ENCODE measurements around the gene SPOCK1.

The SPOCK1 gene

DNA sequence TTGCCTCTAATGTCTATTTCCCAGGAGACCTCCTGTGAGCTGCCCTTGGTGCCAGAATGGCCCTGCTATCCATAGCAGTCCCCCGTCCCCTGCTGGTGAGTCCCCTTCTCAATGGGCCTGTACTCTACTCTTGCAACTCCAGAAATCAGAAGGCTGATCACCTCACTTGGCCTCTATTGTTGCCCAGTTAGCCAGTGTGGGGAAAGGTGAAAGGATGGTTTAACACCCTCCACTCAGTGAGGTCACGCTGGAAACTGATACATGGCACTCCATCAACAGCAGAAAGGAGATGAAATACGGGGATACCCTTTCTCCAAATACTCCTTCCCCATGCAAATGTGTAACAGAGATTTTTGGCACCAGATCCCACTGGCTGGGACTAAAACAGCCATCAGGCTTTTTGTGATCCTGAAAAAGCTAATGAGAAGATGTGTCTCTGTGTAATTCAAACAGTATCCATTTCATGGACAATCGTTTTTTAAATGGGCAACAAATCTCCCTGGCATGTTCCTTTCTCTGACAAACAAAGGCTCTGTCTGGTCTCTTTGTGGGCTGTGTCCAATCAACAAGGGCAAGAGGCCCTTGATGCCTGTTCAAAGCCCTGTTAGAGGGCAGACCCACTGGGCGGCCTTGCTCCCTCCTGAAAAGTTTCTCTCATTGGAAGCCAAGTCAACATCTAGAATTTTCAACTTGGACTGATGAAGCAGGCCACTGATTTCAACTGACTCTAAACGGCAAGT, 343.7 kb downstream of the SPOCK1 start:
- no peak for DNase-seq (ENCODE audit: low read depth in 2 of 2)

DNA sequence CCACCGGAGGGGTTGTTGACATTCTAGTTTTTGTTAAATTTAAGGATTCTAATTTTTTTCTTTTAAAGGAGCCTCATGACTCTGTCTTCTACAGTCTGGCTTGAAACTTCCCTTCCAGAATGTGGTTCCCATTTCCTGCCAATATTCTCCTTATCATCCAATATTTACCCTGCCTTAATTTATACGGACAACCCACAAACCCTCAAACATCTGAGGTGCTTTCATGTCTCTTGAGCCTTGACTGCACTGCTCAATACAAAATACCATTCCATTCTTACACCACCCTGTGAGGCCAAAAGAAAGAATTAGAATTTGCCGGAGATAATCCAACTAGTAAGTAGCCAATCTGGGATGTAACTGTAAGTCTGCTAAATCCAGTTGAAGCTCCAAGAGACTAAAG, 346.5 kb downstream of the SPOCK1 start:
- DNase-seq (ENCODE audit: low read depth in 2 of 2): no peak

DNA sequence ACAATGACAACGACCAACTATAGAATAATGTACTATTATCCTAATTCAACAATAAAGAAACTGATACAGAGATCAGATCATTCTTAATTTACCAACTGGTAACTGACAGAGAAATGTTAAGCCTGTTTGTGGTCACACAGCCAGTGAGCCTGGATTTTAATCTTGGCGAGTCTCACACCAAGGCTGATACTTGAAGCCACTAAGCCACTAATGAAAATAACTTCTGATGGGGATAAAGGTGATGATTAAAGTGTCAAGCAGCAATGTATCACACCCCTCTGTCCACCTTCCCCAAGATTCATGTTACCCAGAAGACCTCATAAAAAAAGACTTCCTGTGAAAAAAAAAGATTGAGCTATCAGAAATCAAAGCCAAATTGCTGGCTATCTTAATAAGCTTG, 350.5 kb downstream of the SPOCK1 start:
- DNase-seq (ENCODE audit: low read depth in 2 of 2): no peak

DNA sequence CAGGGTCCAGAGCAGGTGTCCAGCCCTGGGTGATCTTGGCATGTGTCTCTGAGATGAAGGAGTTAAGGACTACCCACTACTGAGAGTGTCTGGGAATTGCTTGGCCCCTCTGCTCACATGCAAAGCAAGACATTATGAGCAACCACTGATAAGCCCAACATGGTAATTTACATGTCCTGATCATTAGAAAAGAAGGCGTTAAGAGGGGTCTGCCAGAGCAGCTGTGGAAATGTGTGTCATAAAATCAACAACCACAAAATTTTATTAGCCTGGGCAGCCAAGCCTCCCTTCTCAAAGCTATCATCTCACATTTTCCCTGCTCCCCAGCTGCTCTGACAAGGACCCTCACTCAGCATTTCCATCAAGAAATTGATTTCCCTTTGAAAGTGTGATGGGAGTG, 351.0 kb downstream of the SPOCK1 start:
- DNase-seq (ENCODE audit: low read depth in 2 of 2): no peak

DNA sequence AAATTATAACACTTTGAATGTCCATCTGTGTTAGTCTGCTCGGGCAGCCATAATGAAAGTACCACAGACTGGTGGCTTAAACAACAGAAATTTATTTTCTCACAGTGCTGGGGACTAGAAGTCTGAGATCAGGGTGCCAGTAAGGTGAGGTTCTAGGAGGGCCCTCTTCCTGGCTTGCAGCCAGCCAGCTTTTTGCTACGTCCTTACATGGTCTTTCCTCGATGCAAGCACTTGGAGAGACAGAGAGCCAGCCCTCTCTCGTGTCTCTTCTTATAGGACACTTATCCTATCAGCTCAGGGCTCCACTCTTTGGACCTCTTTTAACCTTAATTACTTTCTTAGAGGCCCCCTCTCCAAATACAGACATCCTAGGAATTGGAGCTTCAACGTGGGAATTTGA, 351.8 kb downstream of the SPOCK1 start:
- DNase-seq (ENCODE audit: low read depth in 2 of 2): no peak

DNA sequence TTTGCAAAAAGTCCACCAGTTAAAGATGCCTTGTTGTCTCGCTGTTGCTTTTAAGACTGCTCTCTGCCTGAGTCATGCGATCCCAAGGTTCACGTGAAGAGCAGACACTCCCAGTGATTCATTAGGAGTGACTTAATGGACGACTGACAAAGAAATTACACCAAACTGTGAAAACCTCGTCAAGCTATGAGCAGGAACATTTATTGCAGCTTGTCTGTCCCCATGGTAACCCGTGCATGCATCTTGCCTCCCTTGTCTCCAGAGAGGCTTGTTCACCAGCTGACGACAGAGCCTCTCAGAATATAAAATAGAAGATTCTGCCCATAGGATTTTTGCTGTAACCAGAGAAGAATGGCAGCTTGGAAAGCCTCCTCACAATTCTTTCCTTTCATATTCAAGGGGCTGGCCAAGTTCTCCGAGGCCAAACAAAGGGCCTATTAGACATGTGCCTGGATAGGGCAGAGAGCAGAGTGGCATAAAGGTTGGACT, 352.7 kb downstream of the SPOCK1 start:
- no peak for DNase-seq (ENCODE audit: low read depth in 2 of 2)

DNA sequence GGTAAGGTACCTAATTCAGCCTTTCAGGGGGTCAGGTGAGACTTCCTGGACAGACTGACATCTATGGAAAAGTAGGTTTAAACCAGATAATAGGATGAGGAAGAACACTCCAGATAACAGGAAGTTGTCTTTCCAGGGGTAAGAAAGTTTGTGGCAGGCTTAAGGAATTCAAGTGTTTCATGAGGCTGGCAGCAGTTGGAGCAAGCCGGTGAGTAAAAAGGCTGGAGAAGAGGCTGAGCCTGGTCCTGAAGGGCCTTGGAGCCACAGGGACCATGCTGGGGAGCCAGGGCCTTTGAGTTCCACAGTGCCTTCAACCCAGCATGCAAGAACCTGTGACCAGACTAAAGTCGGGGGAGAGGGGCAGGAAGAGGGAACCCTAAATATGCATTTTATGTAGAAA, 353.4 kb downstream of the SPOCK1 start:
- no peak for DNase-seq (ENCODE audit: low read depth in 2 of 2)

DNA sequence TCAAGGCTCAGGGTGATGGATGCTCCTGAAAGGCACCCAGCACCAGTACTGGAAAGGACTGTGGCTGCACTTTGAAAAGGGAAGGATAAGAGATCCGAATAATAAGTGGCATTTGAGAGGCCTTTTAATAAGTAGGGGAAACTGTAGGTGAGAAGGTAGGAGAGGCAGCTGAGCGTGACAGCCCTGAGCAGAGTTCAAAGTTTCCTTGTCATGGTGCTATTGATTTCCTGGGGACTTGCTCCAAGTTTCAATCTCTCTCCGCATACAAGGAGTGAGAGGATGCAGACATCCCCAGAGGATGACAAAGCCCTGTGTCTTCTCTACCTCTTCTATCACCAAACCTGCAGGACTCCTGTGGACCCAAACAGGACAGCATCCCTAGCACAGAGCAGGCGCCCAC, 354.5 kb downstream of the SPOCK1 start:
- DNase-seq (ENCODE audit: low read depth in 2 of 2): no peak

DNA sequence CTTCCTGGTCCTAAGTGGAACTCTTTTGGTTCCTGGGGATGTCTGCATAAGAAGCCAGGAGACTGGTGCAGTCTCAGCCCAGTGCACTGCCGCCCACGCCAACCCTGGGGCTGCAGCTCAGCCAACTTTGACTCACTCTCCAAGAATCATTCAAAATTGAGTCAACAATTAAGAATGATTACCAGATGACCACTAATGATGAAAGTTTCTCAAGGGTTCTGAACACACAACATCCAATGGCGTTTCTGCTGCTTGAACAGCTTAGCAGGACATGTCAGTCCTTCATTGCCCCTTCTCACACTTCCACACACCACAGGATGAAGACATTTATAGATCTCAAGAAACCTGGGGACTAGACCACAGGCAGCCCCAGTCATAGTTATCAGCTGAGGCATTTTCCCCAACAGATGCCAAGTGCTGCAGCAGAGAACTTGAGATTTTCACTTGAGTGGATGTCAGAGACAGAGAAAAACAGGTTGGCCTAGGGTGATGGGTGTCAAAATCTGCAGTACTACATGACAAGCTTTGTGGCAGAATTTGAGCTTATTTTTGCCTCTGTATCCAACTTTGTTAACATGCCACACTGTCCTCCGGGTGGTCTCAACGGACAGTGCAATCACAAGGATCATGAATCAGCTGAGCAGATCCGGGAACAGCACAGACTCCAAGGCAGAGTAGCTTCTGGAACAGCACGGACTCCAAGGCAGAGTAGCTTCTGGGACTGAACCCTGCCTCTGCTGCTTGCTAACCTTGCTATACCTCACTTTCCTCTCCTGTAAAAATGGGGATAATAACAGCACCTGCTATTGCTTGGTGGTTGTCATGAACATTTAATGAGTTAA, 356.1 kb downstream of the SPOCK1 start:
- no peak for DNase-seq (ENCODE audit: low read depth in 2 of 2)

DNA sequence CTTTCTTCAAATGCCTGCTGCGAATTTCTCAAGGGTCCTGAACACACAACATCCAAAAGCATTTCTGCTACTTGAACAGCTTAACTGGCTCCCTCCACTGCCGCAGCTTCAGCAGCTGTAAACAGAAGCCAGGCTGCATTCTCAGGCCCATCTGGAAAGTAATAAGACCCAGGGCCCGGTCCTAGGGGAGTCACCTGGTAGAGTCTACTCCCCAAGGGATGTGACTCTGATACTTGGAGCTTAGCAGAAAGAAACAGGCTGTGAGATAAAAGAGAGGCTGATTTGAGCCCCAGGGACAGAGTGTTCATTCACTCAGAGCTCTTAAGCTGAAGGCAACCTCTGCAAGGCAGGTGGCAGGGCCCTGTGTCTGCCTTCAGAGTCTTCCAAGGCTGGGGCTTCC, 356.8 kb downstream of the SPOCK1 start:
- DNase-seq (ENCODE audit: low read depth in 2 of 2): no peak

DNA sequence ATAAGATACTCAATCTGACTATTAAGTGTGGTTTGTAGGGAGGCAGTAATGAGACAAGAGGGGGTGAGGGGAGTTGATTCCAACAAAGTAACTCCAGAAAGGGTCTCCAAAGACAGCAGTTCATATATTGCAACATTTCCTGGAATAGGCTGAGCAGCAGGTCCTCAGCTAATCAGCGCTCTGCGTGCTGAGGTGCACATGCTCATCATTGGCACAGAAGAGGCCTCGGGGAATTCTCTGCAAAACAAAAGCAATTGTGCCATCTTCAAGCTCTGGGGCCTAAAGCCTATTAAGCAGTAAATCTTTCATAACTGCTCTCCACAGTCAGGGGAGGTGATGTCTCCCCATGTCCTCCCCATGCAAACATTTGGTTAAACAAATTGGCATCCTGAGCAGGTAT, 357.3 kb downstream of the SPOCK1 start:
- no peak for DNase-seq (ENCODE audit: low read depth in 2 of 2)

DNA sequence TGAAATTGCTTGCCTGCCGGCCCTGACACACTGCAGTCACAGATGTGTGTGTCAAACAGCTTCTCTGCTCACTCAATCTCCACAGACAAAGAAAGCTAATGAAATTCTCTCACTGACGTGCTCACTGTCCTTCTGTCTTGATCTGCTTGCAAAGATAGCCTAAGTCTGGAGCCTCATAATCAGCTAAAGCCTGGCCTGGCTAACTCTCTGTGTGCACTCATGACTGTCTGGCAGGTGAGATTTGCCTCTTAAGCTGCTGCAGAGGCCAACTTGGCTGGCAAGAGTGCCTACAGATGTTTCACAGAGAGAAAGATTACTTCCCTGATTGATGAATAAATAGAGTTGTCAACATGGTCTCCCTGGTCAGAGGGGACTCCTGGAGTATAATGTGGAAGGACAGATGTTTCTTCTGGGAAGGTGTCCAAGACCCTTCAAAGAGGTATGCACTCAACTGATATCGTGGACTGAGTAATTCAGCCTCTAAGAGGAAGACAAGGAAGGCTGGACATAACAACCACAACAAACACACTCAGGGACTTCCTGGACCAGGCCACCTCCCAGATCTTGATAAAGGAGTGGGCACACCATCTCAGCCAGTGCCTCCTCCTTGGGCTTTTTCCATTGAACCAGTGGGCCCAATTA, 362.0 kb downstream of the SPOCK1 start:
- DNase-seq (ENCODE audit: low read depth in 2 of 2): no peak

DNA sequence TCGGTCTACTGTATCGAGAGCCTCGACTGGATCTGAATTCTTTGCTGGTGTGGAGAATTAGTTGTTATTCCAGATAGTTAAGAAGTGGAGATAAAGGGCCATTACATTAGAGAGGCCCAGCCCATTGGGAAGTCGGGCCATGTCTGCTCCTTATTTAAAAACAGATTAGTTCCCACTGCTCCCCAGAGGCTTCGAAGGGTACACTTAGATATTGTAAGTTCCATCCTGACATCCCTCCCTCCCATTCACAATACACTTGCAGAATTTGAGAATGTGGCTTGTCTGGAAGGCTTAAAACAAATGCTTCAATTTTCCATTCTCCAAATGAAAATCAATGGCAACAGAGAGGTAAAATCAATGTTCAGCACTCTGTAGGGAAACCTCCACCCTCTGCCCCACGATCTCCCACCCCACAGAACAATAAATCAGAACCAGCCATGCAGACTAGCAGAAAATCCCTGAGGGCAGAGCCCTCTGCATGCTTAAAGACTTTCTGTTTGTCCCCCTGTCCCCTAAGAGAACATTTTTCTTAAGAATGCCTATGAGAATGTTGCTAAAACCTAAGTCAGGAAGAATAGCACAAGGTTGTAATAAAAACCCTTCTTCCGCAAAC, 364.1 kb downstream of the SPOCK1 start:
- no peak for DNase-seq (ENCODE audit: low read depth in 2 of 2)

DNA sequence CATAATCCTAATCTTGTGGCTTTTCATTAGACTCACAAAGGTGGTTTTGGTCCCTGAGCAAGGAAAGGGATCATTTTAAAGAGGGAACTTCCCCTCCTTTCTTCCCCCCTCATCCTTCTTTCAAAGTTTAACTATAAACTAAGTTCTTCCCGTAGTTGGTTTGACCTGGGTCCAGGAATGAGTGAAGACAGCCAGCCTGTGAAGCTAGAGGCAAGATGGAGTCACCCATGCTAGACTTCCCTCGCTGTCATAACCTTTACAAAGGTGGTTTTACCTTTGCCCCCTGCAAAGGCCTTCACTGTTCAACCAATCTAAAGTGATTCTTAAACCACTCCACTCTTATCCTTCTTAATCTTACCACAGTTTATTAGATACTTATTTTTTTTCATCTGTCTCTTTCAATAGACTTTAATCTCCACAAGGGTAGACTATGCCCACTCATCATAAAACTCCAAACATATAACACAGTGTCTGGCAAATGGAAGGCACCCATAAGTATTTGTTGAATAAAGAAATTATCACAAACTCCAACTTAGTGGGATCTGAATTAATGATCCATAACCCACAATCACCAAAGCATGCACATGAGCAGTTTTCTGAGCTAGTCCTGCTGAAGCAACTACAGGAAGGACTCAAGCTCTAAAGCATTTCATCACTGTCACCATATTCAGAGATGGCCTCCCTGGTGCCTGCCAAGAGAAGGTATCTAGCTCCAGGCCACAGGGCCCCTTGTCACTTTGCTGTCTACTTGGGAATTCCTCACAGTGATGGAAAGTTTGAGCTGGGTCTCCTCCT, 369.0 kb downstream of the SPOCK1 start:
- DNase-seq (ENCODE audit: low read depth in 2 of 2): no peak

DNA sequence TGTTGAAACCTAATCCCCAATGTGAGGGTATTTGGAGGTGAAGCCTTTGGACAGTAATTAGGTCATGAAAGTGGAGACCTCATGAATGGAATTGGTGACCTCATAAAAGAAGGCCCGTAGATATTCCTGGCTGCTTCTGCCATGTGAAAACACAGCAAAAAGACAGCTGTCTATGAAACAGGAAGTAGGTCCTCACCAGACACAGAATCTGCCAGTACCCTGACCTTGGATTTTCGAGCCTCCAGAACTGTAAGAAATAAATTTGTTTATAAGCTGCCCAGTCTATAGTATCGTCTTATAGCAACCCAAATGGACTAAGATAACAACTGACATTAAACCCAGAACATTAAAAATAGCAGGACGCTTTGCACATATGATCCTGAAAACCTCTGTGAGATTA, 371.1 kb downstream of the SPOCK1 start:
- DNase-seq (ENCODE audit: low read depth in 2 of 2): no peak

DNA sequence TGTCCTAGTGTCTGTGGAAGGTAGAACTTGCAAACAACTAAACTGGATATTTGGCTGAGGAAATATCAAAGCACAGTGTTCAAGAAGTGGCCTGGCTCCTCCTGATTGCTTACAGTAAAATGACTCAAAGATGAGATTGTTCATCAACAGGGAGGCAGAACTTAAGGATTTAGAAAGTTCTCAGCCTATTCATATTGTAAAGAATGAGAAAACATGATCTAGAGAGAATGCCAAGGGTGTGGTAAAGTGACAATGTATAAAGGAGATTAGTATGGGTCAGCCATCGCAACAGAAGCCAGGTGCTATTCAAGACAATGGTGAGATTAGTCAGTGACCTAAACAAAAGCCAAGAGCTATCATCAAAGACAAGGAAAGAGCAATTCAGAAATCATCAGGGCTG, 372.3 kb downstream of the SPOCK1 start:
- no peak for DNase-seq (ENCODE audit: low read depth in 2 of 2)

DNA sequence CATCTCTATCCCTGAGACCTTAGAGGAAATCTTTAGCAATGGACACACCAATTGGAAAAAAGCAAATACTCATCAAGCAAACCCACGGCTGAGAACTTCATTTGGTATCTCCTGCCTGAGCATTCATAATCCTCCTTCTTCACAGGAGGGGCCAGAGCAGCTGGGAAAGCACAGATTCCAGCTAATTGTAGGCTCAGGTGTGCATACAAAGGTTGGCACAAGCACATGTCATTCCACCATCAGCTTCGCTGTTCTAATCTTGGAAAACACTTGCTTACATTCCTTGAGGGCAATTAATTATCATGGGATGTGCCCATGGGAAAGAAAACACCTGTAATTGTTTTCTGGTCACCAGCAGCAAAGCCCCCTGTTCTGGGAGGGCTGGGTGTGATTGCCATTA, 376.6 kb downstream of the SPOCK1 start:
- DNase-seq (ENCODE audit: low read depth in 2 of 2): no peak

DNA sequence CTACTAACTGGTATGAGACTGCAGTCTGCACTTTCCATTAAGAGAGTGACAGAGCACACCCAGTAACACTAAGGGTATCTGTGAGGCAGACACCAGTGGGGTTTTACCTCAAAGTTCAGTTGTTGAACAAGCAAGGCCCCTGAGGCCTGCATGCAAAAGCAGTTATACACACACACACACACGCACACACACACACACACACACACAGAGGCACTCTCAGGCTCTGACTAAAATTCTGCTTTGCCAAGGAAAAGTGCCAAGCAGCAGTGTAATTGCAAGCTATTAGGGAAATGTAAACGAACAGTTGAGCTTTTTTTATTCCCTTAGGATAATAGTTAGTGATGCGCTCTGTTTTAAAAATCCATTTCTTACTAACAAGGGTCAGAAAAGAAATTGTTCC, 377.1 kb downstream of the SPOCK1 start:
- no peak for DNase-seq (ENCODE audit: low read depth in 2 of 2)

DNA sequence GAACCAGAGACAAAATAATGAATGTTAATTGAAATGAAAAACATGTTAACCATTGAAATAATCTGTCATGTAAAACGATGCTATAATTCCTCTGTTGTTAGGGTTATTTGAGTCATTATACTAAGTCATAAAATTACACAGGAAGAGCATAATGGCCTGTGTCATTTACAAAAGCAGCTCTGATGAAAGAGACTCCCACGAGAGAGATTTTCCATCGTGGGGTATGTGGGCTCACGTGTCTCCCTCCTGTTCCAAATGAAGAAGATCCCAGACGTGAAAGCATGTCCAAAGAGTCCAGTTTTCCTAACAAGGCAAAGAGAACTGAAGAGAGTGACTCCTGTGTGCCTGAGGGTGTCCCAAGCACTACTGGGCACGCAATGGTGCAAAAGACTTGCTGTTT, 379.8 kb downstream of the SPOCK1 start:
- no peak for DNase-seq (ENCODE audit: low read depth in 2 of 2)

DNA sequence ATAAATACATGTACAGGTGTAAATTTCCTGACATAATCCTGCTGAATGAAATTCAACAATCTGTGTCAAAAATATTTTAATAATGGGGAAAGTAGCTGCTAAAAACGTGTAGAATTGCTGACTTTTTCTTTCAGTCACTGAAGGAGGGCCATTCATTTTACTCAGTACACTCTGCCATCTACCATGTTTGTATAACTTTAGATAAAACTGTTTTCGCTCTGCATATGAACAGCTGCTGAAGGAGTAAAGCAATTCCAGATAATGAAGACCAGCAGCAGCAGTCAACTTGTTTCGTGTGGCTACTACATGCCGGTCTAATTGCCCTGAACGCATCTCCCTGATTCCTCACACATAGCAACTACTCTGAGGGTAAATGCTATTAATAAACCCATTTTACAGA, 380.5 kb downstream of the SPOCK1 start:
- DNase-seq (ENCODE audit: low read depth in 2 of 2): no peak

DNA sequence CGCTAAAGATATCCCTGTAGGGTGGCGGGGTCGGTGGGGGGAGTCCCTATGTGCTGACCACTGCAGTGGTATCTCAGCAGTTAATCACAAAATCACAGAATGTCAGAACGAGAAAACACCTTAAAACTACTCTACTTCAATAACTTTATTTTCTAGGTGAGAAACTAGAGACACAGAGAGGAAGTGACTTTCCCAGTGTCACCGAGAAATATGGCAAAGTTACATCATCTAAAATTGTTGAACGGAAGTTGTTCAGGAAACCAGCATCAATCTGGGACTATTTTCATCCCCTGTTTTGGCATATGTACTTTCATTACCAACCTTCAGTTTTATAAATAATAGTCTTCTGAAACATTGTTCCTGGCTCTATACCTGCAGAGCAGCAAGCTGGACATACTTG, 384.0 kb downstream of the SPOCK1 start:
- no peak for DNase-seq (ENCODE audit: low read depth in 2 of 2)

DNA sequence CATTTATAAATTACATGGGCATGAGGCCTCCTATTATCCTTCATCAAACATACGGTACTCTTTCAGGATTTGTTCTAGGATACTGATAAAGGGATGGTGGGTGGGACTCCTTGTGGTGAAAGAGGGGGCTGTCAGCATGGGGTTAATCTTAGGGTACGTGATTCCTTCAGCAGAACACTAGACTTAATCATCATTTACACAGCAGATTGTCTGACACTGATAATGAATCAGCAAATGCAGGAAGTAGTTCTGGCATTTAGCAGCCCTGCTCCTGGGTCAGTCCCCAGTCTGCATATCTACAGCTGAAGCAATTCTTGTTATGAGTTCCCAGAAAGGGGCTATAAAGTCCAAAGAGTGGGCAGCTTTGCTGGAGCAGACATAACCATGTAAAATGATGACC, 384.6 kb downstream of the SPOCK1 start:
- no peak for DNase-seq (ENCODE audit: low read depth in 2 of 2)

Measured in stimulated activated CD4-positive, alpha-beta T cell treated with anti-CD3 and anti-CD28 coated beads, Interleukin-1b, Interleukin-23, amount 100 ng/mL, for 4 hours (primary cell).